Suprapubic skin (tissue), 3 donors: ENCODE measurements around the gene NTN3.

Experiments
- POLR2A ChIP-seq, 2 donors: fragments of 450-650 bp; IDR thresholded peaks; one replicate each; pipeline ENCODE4 v1.6.1; 2017; ENCODE audit warnings: antibody characterized with exemption in 2 of 2, mild to moderate bottlenecking in 2 of 2, moderate library complexity in 2 of 2
- TF ChIP-seq, protein P1 (sequence below), 2 donors: fragments of 200-600 bp in 1 of 2; fragments of 450-650 bp in 1 of 2; sonication (generic) in 1 of 2; IDR thresholded peaks; one replicate each; pipeline ENCODE4 v1.5.1; 2016 to 2019; ENCODE audit warnings: antibody characterized with exemption in 2 of 2, mild to moderate bottlenecking in 1 of 2, moderate library complexity in 1 of 2

- TF ChIP-seq POLR2A (IDR thresholded peaks at IDR 0.05), result no peak
- TF ChIP-seq, protein P1, sequence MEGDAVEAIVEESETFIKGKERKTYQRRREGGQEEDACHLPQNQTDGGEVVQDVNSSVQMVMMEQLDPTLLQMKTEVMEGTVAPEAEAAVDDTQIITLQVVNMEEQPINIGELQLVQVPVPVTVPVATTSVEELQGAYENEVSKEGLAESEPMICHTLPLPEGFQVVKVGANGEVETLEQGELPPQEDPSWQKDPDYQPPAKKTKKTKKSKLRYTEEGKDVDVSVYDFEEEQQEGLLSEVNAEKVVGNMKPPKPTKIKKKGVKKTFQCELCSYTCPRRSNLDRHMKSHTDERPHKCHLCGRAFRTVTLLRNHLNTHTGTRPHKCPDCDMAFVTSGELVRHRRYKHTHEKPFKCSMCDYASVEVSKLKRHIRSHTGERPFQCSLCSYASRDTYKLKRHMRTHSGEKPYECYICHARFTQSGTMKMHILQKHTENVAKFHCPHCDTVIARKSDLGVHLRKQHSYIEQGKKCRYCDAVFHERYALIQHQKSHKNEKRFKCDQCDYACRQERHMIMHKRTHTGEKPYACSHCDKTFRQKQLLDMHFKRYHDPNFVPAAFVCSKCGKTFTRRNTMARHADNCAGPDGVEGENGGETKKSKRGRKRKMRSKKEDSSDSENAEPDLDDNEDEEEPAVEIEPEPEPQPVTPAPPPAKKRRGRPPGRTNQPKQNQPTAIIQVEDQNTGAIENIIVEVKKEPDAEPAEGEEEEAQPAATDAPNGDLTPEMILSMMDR (IDR thresholded peaks at IDR 0.05), result no peak
These were observed 48.8 kb upstream of the NTN3 start for GRCh38 chr16:2422123-2422867.
